Trophoblast cell (in vitro differentiated cells and primary cell): Measurements from ENCODE around the gene CTSA.

ENCODE experiments used
- DNase-seq, 2 donors: peaks; one replicate each; pipeline ENCODE4 v3.0.0-alpha.2; 2016
- H2AFZ ChIP-seq: 2 replicates; pipeline ENCODE4 v1.6.1; 2013; ENCODE audit warnings: low read length, moderate library complexity, mild to moderate bottlenecking; ENCODE audit not compliant: insufficient read depth, poor library complexity
- H2AK5ac ChIP-seq: 2 replicates; pipeline ENCODE4 v1.6.1; 2013; ENCODE audit warnings: mild to moderate bottlenecking, low read length
- H2BK120ac ChIP-seq: 2 replicates; pipeline ENCODE4 v1.6.1; 2013; ENCODE audit warnings: low read length, mild to moderate bottlenecking, moderate library complexity; ENCODE audit not compliant: insufficient read depth, poor library complexity
- H2BK12ac ChIP-seq: 2 replicates; pipeline ENCODE4 v1.6.1; 2013; ENCODE audit warnings: mild to moderate bottlenecking, low read length, moderate library complexity
- H2BK5ac ChIP-seq: 2 replicates; pipeline ENCODE4 v1.6.1; 2013; ENCODE audit warnings: low read length, low read depth, moderate library complexity, mild to moderate bottlenecking; ENCODE audit not compliant: poor library complexity
- H3K14ac ChIP-seq: 2 replicates; pipeline ENCODE4 v1.6.1; 2013; ENCODE audit warnings: mild to moderate bottlenecking, low read length
- H3K18ac ChIP-seq: 2 replicates; pipeline ENCODE4 v1.6.1; 2013; ENCODE audit warnings: mild to moderate bottlenecking, low read length
- H3K23ac ChIP-seq: 2 replicates; pipeline ENCODE4 v1.6.1; 2013; ENCODE audit warnings: low read length
- H3K27ac ChIP-seq: 2 replicates; pipeline ENCODE4 v1.5.1; 2013; ENCODE audit warnings: low read depth, mild to moderate bottlenecking, inconsistent platforms, low read length, moderate library complexity
- H3K27me3 ChIP-seq: 2 replicates; pipeline ENCODE4 v1.6.1; 2013; ENCODE audit warnings: inconsistent platforms, mild to moderate bottlenecking, low read length, moderate library complexity; ENCODE audit not compliant: insufficient read depth
- H3K36me3 ChIP-seq, 2 experiments: 1 replicate in 1 of 2; 2 replicates in 1 of 2; pipeline ENCODE4 v1.6.1; 2013; ENCODE audit warnings: low read length in 2 of 2, mild to moderate bottlenecking in 2 of 2, moderate library complexity in 1 of 2; ENCODE audit not compliant: insufficient read depth in 2 of 2, control insufficient read depth in 1 of 2
- H3K4ac ChIP-seq: 2 replicates; pipeline ENCODE4 v1.6.1; 2013; ENCODE audit warnings: low read depth, mild to moderate bottlenecking, low read length, moderate library complexity
- H3K4me1 ChIP-seq, 2 experiments: 1 replicate in 1 of 2; 2 replicates in 1 of 2; pipeline ENCODE4 v1.6.1; 2013; ENCODE audit warnings: low read length in 2 of 2, mild to moderate bottlenecking in 2 of 2, moderate library complexity in 1 of 2; ENCODE audit not compliant: insufficient read depth in 2 of 2, control insufficient read depth in 1 of 2
- H3K4me2 ChIP-seq: 2 replicates; pipeline ENCODE4 v1.6.1; 2013; ENCODE audit warnings: inconsistent platforms, mild to moderate bottlenecking, low read length, moderate library complexity
- H3K4me3 ChIP-seq: 2 replicates; pipeline ENCODE4 v1.5.1; 2013; ENCODE audit warnings: mild to moderate bottlenecking, low read depth, low read length, inconsistent platforms
- H3K79me1 ChIP-seq: one replicate; pipeline ENCODE4 v1.6.1; 2013; ENCODE audit warnings: low read length
- H3K79me2 ChIP-seq: 2 replicates; pipeline ENCODE4 v1.6.1; 2013; ENCODE audit warnings: low read length, mild to moderate bottlenecking; ENCODE audit not compliant: control insufficient read depth, insufficient read depth, poor library complexity
- H3K9ac ChIP-seq: 2 replicates; pipeline ENCODE4 v1.6.1; 2013; ENCODE audit warnings: mild to moderate bottlenecking, low read length
- H3K9me3 ChIP-seq: 2 replicates; pipeline ENCODE4 v1.6.1; 2013; ENCODE audit warnings: low read depth, mild to moderate bottlenecking, control low read depth, inconsistent platforms, low read length; ENCODE audit not compliant: insufficient read depth
- H4K12ac ChIP-seq: 2 replicates; pipeline ENCODE4 v1.6.1; 2013; ENCODE audit warnings: low read depth, mild to moderate bottlenecking, low read length, moderate library complexity
- H4K8ac ChIP-seq: 2 replicates; pipeline ENCODE4 v1.6.1; 2013; ENCODE audit warnings: low read depth, mild to moderate bottlenecking, low read length, moderate library complexity
- H4K91ac ChIP-seq: one replicate; pipeline ENCODE4 v1.6.1; 2013; ENCODE audit warnings: low read depth, mild to moderate bottlenecking, low read length, moderate library complexity
- WGBS: extraction: QIAGEN DNeasy Blood & Tissue Kit; methylation state at CpG from one replicate; pipeline ENCODE4 v1.1.7; 2013; ENCODE audit warnings: missing lambda C conversion rate; ENCODE audit not compliant: insufficient read length, insufficient coverage; ENCODE audit errors: extremely low coverage; 5-methylcytosine and 5-hydroxymethylcytosine counted together

The CTSA gene

DNA sequence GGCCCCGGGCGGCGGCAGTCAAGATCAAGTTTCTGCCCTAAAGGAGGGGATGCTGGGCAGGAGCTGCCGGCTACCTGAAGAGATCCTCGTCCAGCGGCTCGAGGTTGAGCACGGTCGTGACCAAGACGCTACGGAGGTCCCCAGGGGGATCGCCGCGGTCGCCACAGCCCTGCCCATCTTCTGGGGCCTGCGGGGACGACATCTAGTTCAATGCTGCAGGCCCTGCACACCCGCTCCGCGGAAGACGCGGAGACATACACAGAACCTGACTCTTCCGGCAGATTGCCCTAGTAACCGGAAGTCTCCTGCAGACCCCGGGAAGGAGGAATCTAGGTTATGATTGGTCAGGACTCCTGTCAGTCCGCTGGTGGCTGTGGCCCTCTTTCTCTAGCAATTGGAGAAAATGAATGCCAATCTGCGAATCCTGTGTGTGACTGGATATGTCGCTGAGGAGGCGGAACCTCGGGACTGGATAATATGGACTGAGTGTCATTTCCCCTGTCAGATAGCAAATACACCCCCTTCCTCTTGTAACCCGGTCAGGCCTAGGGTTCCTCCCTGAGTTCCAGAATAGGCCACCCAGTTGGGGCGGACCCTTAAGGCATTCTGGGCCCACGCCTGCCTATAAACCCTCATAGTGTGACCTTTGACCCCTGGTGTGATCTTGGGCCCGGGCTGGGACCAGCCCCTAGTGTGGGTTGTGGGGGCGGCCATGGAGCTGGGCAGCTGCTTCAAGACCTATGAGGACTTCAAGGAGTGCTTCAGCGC lies 33.8 kb upstream of the CTSA start, which contains the start of the genes ACOT8 and ZSWIM3:
Gene ACOT8, minus strand, starts transcription at position 279 of the 768 bp plus-strand sequence. Its CDS starts 77 bp downstream, at position 202.
Gene ZSWIM3, plus strand, starts transcription at position 501 of the 768 bp plus-strand sequence. Its CDS starts 212 bp downstream, at position 713.
- peak within 1 kb of the TSS; percentile 80 for H3K4me3 ChIP-seq
- peaks cover 5% of the 10 kb centered on the region for H3K79me1 ChIP-seq
- H3K4ac ChIP-seq: peak within 1 kb of the TSS; percentile 71
- peaks cover 3 to 5% of the 10 kb centered on the region in 2 experiments for H3K4me1 ChIP-seq
- no peaks in the 10 kb centered on the region for H3K27me3 ChIP-seq
- H4K8ac ChIP-seq: peak within 1 kb of the TSS; percentile 91
- no peak within 1 kb of the TSS for H3K27ac ChIP-seq
- H3K9me3 ChIP-seq: no peaks in the 10 kb centered on the region
- DNase-seq: peak; percentile 98 to 100
- peak within 1 kb of the TSS; percentile 24 for H2AK5ac ChIP-seq
- H4K91ac ChIP-seq: peak within 1 kb of the TSS; percentile 81
- peaks cover 1% of the 10 kb centered on the region for H3K79me2 ChIP-seq
- H3K9ac ChIP-seq: peak within 1 kb of the TSS; percentile 49
- no CpG with 5 or more reads among the region's 36 CpGs for WGBS
- peaks cover 0 to 7% of the 10 kb centered on the region in 2 experiments for H3K36me3 ChIP-seq
- no peak within 1 kb of the TSS for H3K23ac ChIP-seq
- H2BK120ac ChIP-seq: peak within 1 kb of the TSS; percentile 29
- peak within 1 kb of the TSS; percentile 90 for H3K4me2 ChIP-seq
- H3K14ac ChIP-seq: peak within 1 kb of the TSS; percentile 69
- H2BK12ac ChIP-seq: no peak within 1 kb of the TSS
- peak within 1 kb of the TSS; percentile 92 for H2AFZ ChIP-seq
- H4K12ac ChIP-seq: peak within 1 kb of the TSS; percentile 81
- H2BK5ac ChIP-seq: peak within 1 kb of the TSS; percentile 41
- H3K18ac ChIP-seq: peak within 1 kb of the TSS; percentile 75

DNA sequence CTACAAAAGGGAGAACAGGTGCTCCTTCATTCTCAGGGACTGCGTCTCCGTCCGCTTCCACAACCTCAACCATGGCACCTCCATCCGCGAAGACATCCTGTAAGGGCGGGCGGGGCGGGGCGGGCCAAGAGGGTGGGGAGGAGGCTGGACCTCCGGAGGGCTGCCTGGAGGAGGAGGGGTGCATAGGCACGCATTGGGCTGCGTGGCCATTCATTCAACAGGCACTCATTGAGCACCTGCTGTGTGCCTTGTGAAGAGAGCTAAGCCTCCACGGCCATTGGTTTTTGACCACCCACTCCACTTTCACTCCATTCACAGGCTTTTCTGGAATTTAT lies 33.3 kb upstream of the CTSA start:
- Histone ChIP-seq H3K18ac (peak overlapping the region; percentile 75), H4K8ac (peak overlapping the region; percentile 91), H2AFZ (peak overlapping the region; percentile 92), H3K36me3 (peaks cover 0 to 7% of the 10 kb centered on the region in 2 experiments), H3K4ac (peak overlapping the region; percentile 71), H3K9me3 (no peaks in the 10 kb centered on the region), H3K27me3 (no peaks in the 10 kb centered on the region), H3K23ac (no peak overlapping the region), H3K27ac (no peak overlapping the region), H2BK120ac (peak overlapping the region; percentile 29), H3K9ac (peak overlapping the region; percentile 49), H3K79me1 (peaks cover 5% of the 10 kb centered on the region), H2BK12ac (no peak overlapping the region), H4K91ac (peak overlapping the region; percentile 81), H3K4me2 (peak overlapping the region; percentile 88), H3K4me1 (peaks cover 3 to 5% of the 10 kb centered on the region in 2 experiments), H4K12ac (peak overlapping the region; percentile 81), H2BK5ac (peak overlapping the region; percentile 41), H3K4me3 (peak overlapping the region; percentile 75), H2AK5ac (peak overlapping the region; percentile 8), H3K79me2 (peaks cover 1% of the 10 kb centered on the region), H3K14ac (peak overlapping the region; percentile 65)
- no peak for DNase-seq
- no CpG with 5 or more reads among the region's 13 CpGs for WGBS

DNA sequence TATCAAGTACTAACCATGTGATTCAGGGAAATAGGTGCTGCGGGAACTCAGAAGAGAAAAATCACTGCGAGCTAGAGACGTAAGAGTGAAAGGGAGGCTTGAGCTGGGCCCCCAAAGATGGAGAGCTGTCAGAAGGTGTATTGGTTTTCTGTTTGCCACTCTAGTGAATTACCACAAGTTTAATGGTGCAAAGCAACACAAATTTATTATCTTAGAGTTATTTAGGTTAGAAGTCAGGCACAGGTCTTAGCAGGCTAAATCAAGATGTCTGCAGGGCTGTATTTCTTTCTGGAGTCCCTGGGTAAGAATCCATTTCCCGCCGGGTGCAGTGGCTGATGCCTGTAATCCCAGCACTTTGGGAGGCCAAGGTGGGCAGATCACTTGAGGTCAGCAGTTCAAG lies 31.2 kb upstream of the CTSA start:
- Histone ChIP-seq H2BK12ac (no peak overlapping the region), H3K4me3 (no peak overlapping the region), H4K91ac (no peak overlapping the region), H4K12ac (no peak overlapping the region), H3K27ac (no peak overlapping the region), H3K18ac (no peak overlapping the region), H3K79me1 (peaks cover 5% of the 10 kb centered on the region), H2BK120ac (no peak overlapping the region), H2BK5ac (no peak overlapping the region), H3K4me2 (no peak overlapping the region), H3K79me2 (peaks cover 1% of the 10 kb centered on the region), H3K9me3 (no peaks in the 10 kb centered on the region), H3K36me3 (peaks cover 0 to 2% of the 10 kb centered on the region in 2 experiments), H3K9ac (no peak overlapping the region), H4K8ac (no peak overlapping the region), H3K4ac (no peak overlapping the region), H2AK5ac (no peak overlapping the region), H3K23ac (no peak overlapping the region), H2AFZ (no peak overlapping the region), H3K14ac (no peak overlapping the region), H3K27me3 (no peaks in the 10 kb centered on the region), H3K4me1 (peaks cover 3 to 5% of the 10 kb centered on the region in 2 experiments)
- DNase-seq: no peak
- whole genome bisulfite sequencing: no CpG with 5 or more reads among the region's 5 CpGs

DNA sequence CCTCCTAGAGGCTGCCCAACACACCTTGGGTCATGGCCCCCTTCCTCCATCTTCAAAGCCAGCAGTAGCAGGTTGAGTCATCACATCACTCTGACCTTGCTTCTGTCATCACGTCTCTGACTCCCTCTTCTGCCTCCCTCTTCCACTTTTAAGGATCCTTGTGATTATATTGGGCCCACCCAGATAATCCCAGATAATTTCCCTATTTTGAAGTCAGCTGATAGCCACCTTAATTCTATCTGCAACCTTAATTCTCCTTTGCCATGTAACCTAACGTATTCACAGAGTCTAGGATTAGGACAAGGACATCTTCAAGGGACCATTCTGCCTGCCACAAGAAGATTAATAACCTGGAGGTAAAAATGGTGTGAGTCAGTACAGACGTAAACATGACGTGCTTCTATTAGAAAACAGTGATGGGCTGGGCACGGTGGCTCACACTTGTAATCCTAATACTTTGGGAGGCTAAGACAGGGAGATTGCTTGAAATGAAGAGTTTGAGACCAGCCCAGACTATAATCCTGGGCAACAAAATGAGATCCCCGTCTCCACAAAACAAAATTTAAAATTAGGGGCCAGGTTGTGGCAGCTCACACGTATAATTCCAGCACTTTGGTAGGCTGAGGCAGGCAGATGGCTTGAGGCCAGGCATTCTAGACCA lies 30.4 kb upstream of the CTSA start:
- Histone ChIP-seq H3K79me2 (peaks cover 1% of the 10 kb centered on the region), H4K12ac (no peak overlapping the region), H3K18ac (no peak overlapping the region), H3K9me3 (no peaks in the 10 kb centered on the region), H3K79me1 (peaks cover 5% of the 10 kb centered on the region), H4K91ac (no peak overlapping the region), H3K27ac (no peak overlapping the region), H2BK12ac (no peak overlapping the region), H3K23ac (no peak overlapping the region), H2AFZ (no peak overlapping the region), H3K27me3 (no peaks in the 10 kb centered on the region), H3K36me3 (no peaks in the 10 kb centered on the region), H4K8ac (no peak overlapping the region), H2AK5ac (no peak overlapping the region), H2BK5ac (no peak overlapping the region), H3K4me3 (no peak overlapping the region), H3K14ac (no peak overlapping the region), H3K9ac (no peak overlapping the region), H3K4ac (no peak overlapping the region), H3K4me2 (no peak overlapping the region), H3K4me1 (peaks cover 3 to 5% of the 10 kb centered on the region in 2 experiments), H2BK120ac (no peak overlapping the region)
- DNase-seq: no peak
- no CpG with 5 or more reads among the region's 7 CpGs for whole genome bisulfite sequencing
